Stomach smooth muscle (tissue), 2 donors: Measurements from ENCODE around the gene IL1F10.

ENCODE experiments used
- H3K27ac ChIP-seq: one replicate; pipeline ENCODE4 v1.7.0; 2013; ENCODE audit warnings: mild to moderate bottlenecking, low read length, inconsistent platforms
- H3K27me3 ChIP-seq, 2 donors: one replicate each; pipeline ENCODE4 v1.7.0; 2013; ENCODE audit warnings: low read length in 2 of 2; ENCODE audit not compliant: insufficient read depth in 2 of 2, control insufficient read depth in 1 of 2
- H3K36me3 ChIP-seq, 2 donors: one replicate each; pipeline ENCODE4 v1.7.0; 2013; ENCODE audit warnings: low read length in 2 of 2; ENCODE audit not compliant: control insufficient read depth in 2 of 2, insufficient read depth in 2 of 2
- H3K4me1 ChIP-seq: one replicate; pipeline ENCODE4 v1.7.0; 2013; ENCODE audit warnings: low read length; ENCODE audit not compliant: control insufficient read depth, insufficient read depth
- H3K4me3 ChIP-seq, 2 donors: one replicate each; pipeline ENCODE4 v1.7.0; 2013; ENCODE audit warnings: low read length in 2 of 2
- H3K9ac ChIP-seq, 2 donors: one replicate each; pipeline ENCODE4 v1.7.0; 2013; ENCODE audit warnings: low read length in 2 of 2, mild to moderate bottlenecking in 1 of 2
- H3K9me3 ChIP-seq, 2 donors: one replicate each; pipeline ENCODE4 v1.7.0; 2013; ENCODE audit warnings: low read length in 2 of 2; ENCODE audit not compliant: control insufficient read depth in 2 of 2
- donor health status: healthy.
- donor health status: Pancreatic carcinoma.

IL1F10 gene

DNA sequence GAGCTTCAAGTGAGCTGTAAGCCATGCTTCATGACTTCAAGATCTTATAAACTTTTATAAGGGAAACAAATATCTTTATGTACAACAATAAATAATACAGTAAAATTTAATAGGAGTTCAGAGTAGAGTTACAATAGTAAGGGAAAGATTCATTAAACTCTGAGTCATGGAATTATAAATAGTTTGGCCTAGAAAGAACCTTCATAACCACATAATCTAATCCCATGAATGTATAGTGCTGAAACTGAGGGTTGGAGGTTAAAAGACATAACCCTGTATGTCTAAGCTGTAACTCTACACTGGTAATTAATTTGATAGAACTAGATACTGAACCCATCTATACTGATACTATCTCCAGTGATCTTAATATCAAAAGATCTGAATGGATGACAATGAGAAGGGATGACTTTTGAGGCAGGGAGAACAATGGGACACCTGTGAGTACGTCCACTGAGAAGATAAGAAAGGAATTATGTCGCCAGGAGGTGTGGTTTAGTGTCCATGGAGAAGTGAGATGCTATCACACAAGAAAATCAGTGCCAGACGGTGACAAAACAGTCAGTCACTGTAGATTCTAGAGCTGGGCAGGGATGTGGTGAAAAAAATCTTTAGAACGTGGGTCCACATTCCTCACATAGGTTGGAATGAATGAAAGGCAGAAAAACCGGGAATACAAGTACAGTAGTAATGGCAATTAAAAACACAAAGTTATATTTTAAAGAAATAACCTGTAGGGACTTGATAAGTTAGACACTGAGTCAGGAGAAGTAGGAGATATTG, 1.1 kb downstream of the IL1F10 start:
- peaks cover 0 to 4% of the 10 kb centered on the region in 2 donors for H3K9me3 ChIP-seq
- H3K27me3 ChIP-seq, result no peaks in the 10 kb centered on the region
- H3K36me3 ChIP-seq, result no peaks in the 10 kb centered on the region
- H3K4me3 ChIP-seq, result no peak overlapping the region
- H3K27ac ChIP-seq, result no peak overlapping the region
- no peaks in the 10 kb centered on the region for H3K4me1 ChIP-seq
- H3K9ac ChIP-seq, result no peak overlapping the region

DNA sequence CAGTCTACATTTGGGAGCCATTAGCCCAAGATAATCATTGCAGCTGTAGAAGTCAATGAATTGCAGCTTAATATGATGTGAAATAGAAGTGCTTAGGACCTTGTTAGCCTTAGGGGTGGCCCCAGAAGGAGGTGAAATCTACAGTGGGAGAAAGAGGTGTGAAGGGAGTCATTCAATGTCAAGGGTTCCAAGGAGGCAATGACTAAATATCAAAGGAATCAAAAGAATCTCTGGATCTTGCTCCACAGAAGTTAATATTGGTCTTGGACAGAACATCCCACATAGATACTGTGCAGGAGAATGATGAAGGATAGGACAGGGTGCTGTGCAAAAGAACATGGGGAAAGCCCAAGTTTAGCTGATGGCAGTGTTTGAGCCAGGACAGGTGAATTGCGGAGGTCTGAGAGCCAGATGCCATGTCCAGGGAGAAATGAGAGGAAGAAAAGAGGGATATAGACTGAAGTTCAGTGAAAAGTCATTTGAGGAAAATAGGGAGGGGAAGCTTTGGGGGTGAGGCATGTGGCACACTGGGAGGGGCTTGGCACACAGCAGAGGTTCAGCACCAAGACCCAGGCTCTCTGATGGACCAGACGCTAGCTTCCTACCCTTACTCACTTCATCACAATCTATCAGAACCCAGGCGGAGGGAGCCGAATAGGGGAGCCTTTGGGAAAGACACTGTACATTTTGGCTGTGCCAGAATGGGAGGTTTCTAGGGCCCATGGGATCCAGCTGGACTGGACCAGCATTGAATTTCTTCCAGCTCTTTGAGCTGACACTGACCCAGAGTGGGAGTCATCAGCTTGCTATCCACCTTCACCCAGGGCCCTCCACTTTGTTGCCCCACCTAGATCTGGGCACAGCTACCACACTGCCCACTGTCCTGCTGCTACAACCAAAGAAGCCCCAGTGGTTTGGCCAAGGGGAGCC, 2.2 kb downstream of the IL1F10 start:
- no peaks in the 10 kb centered on the region for H3K4me1 ChIP-seq
- no peaks in the 10 kb centered on the region for H3K36me3 ChIP-seq
- no peak overlapping the region for H3K9ac ChIP-seq
- H3K9me3 ChIP-seq, result no peaks in the 10 kb centered on the region
- no peak overlapping the region for H3K4me3 ChIP-seq
- H3K27ac ChIP-seq, result no peak overlapping the region
- H3K27me3 ChIP-seq, result no peaks in the 10 kb centered on the region

- Histone ChIP-seq H3K9me3 (no peaks in the 10 kb centered on the region), H3K27me3 (no peaks in the 10 kb centered on the region), H3K27ac (no peak overlapping the region), H3K9ac (no peak overlapping the region), H3K36me3 (no peaks in the 10 kb centered on the region), H3K4me3 (no peak overlapping the region), H3K4me1 (no peaks in the 10 kb centered on the region)
Measured at GRCh38 chr2:113070606-113070975, 2.8 kb downstream of the IL1F10 start.

DNA sequence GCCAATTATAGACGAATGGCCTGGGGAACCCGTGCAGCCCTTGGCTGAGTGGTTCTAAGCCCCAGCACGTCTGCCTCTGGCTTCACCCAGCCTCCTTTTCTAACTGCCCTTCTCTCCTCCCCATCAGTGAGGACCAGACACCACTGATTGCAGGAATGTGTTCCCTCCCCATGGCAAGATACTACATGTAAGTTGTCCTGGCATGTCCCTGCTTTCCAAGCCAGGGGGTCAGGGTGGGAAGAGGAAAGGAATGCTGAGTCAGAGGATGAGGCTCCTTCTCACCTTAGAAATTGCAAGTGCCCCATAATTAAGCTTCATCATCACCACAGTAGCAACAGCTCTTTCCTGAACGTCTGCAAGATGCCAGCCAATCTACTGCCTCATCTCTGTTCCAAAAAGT, 4.8 kb downstream of the IL1F10 start:
- Histone ChIP-seq H3K4me1 (no peaks in the 10 kb centered on the region), H3K9ac (no peak overlapping the region), H3K4me3 (no peak overlapping the region), H3K9me3 (no peaks in the 10 kb centered on the region), H3K27ac (no peak overlapping the region), H3K27me3 (no peaks in the 10 kb centered on the region), H3K36me3 (no peaks in the 10 kb centered on the region)

DNA sequence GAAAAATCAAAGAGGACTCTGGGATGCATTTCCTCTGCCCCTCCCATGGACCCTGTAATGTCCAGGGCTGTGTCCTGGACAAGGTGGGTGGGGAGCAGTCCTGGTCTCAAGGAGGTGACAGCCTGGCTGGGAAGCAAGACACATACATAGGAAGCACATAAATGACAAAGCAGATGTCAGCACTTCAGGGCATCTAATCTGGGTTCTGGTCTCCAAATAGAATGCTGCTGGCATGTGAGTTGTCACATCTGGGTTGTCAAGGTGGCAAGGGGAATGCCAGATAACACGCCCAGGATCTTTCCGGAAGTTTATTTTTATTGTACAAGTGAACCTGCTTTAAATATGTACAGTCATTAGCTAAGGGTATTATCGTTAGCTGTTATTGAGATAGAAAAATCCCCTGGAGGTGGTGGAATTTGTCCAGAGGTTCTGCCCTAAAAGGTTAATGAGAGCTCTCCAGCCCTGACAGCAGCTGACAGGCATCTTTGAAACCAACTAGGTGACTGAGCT, 5.6 kb downstream of the IL1F10 start:
- Histone ChIP-seq H3K9me3 (no peaks in the 10 kb centered on the region), H3K4me3 (no peak overlapping the region), H3K4me1 (no peaks in the 10 kb centered on the region), H3K9ac (no peak overlapping the region), H3K36me3 (no peaks in the 10 kb centered on the region), H3K27ac (no peak overlapping the region), H3K27me3 (no peaks in the 10 kb centered on the region)

DNA sequence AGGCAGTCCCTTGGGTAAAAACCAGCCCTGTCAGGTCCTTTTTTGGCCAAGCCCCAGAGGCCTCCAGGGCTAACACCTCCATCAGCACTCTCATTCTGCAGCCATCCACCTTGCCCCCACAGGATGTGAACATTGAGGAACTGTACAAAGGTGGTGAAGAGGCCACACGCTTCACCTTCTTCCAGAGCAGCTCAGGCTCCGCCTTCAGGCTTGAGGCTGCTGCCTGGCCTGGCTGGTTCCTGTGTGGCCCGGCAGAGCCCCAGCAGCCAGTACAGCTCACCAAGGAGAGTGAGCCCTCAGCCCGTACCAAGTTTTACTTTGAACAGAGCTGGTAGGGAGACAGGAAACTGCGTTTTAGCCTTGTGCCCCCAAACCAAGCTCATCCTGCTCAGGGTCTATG, 7.3 kb downstream of the IL1F10 start:
- H3K27me3 ChIP-seq, result no peaks in the 10 kb centered on the region
- H3K9ac ChIP-seq, result no peak overlapping the region
- H3K4me3 ChIP-seq, result no peak overlapping the region
- no peaks in the 10 kb centered on the region for H3K4me1 ChIP-seq
- no peaks in the 10 kb centered on the region for H3K9me3 ChIP-seq
- H3K36me3 ChIP-seq, result no peaks in the 10 kb centered on the region
- H3K27ac ChIP-seq, result no peak overlapping the region

- Histone ChIP-seq H3K4me3 (no peak overlapping the region), H3K9ac (no peak overlapping the region), H3K27ac (no peak overlapping the region), H3K9me3 (no peaks in the 10 kb centered on the region), H3K4me1 (no peaks in the 10 kb centered on the region), H3K27me3 (no peaks in the 10 kb centered on the region), H3K36me3 (no peaks in the 10 kb centered on the region)
Measured at GRCh38 chr2:113075600-113075999, 7.8 kb downstream of the IL1F10 start.

GRCh38 chr2:113076954-113077669, 9.3 kb downstream of the IL1F10 start:
- peaks cover 0 to 4% of the 10 kb centered on the region in 2 donors for H3K27me3 ChIP-seq
- H3K4me1 ChIP-seq, result no peaks in the 10 kb centered on the region
- no peak overlapping the region for H3K9ac ChIP-seq
- H3K27ac ChIP-seq, result no peak overlapping the region
- no peaks in the 10 kb centered on the region for H3K36me3 ChIP-seq
- H3K4me3 ChIP-seq, result no peak overlapping the region
- H3K9me3 ChIP-seq, result no peaks in the 10 kb centered on the region

DNA sequence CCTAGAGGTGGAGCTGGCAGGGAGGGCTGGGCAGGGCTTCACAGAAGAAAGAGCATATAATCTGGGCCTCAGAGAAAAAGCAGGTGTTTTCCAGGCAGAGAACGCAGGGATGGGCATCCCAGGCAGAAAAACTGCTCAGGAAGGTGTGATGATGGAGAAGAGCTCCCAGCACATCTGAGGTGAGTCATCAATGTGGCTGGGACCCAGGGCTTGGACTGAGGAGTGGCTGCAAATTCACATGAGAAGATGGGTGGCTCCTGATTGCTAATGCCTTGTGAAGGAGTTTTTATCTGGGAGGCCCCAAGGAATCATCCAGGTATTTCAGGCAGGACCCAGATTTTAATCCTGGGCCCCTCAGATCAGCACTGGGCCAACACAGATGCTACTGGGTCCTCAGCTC, 10.2 kb downstream of the IL1F10 start:
- no peaks in the 10 kb centered on the region for H3K4me1 ChIP-seq
- no peak overlapping the region for H3K4me3 ChIP-seq
- no peak overlapping the region for H3K27ac ChIP-seq

GRCh38 chr2:113078350-113078839, 10.6 kb downstream of the IL1F10 start:
- Histone ChIP-seq H3K36me3 (no peaks in the 10 kb centered on the region), H3K9me3 (no peaks in the 10 kb centered on the region), H3K27ac (no peak overlapping the region), H3K9ac (no peak overlapping the region), H3K27me3 (peaks cover 0 to 4% of the 10 kb centered on the region in 2 donors), H3K4me3 (no peak overlapping the region), H3K4me1 (no peaks in the 10 kb centered on the region)

More for the DNA sequence above, 10.2 kb downstream of the IL1F10 start:
- Histone ChIP-seq H3K27me3 (peaks cover 0 to 4% of the 10 kb centered on the region in 2 donors), H3K36me3 (no peaks in the 10 kb centered on the region), H3K9me3 (no peaks in the 10 kb centered on the region), H3K9ac (no peak overlapping the region)
